Measurements from ENCODE around the gene TMC6. TPM values are rescaled to one million over a fixed set of nuclear protein-coding genes. Genes with fewer than 3 reads are reported as not detected.

TMC6 gene
- total and polyA plus RNA-seq, 2 of the 13 experiments (the other 11 are each of a cell fraction or from before 2014, with no cell fraction given) = 48.4 to 99.1 TPM

DNA sequence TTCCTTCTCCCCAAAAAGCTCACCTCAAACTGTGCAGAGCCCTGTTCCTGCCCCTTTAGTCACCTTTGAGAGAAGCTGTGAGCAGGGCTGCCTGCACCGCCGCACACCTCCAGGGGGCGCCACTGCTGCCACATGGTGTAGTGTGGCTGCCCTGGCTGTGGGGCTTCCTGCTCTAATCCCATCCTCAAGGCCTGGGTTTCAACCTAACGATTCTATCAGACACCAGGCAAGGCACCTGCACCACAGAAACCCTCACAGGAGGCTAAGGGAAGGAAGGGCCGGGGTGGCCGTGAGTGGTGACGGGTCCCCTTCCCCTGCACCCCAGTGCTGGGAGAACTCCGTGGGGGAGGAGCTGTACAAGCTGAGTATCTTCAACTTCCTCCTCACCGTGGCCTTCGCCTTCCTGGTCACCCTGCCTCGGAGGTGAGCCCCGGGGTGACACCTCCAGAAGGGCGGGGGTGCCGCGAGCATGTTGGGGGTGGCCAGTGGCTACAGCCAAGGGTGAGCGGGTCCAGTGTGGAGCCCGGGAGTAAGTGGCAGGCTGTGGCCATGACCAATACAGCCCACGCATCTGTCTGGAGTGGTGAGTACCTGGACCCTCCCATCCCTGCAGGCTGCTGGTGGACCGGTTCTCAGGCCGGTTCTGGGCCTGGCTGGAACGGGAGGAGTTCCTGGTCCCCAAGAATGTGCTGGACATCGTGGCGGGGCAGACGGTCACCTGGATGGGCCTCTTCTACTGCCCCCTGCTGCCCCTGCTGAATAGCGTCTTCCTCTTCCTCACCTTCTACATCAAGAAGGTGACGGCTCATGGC is 9.0 kb upstream of the TMC6 start:
- H3K9me3 ChIP-seq (ENCODE audit: low read length) = no peaks in the 10 kb centered on the region
- peak; percentile 7 for ATAC-seq
- no peaks in the 10 kb centered on the region for H3K79me2 ChIP-seq (ENCODE audit: insufficient read depth, low read length)
- intact Hi-C loops (cut with micrococcal nuclease; ENCODE audit: unreplicated experiment) (no loop called here), in situ Hi-C loops (cut with HindIII; ENCODE audit: extremely low pct_ligation_motif_present, low pct_unique_long_range_greater_than_20kb) (no loop called here)
- no peak for FAIRE-seq
- H2AFZ ChIP-seq (ENCODE audit: low read length) = no peak overlapping the region
- 20% methylated on average over 18 of the region's 26 CpGs for WGBS (ENCODE audit: low lambda C conversion rate)
- H3K27me3 ChIP-seq (ENCODE audit: control insufficient read depth in 1 of 2, insufficient read depth in 2 of 2, low read length in 2 of 2) = peaks cover 5 to 14% of the 10 kb centered on the region in 2 experiments; a peak in 4 of 5 replicates
- H3K27ac ChIP-seq (ENCODE audit: extremely low read length, insufficient read depth, low read length) = no peak overlapping the region
- no peaks in the 10 kb centered on the region for H4K20me1 ChIP-seq (ENCODE audit: insufficient read depth, low read length)
- ChIA-PET POLR2A (interaction anchor here (5.0 kb wide), 1 partner anchor 9 kb away, joined by 57 read pairs; the partner anchor contains the start of gene TMC6), CTCF (ENCODE audit: low intra/inter-chr PET ratio, low total read pairs) (interaction anchor here (0.8 to 1.5 kb wide), 3 partner anchors 20 to 25 kb away, joined by 3 to 6 read pairs (median 4); no protein-coding TSS in a partner anchor)
- no peak for DNase-seq (ENCODE audit: low spot score)
- no TSS peak for BruUV-seq (replicated peaks)
- H3K4me1 ChIP-seq (ENCODE audit: insufficient read depth, low read length) = peaks cover 97% of the 10 kb centered on the region
- peak overlapping the region; percentile 41 for H3K9ac ChIP-seq (ENCODE audit: insufficient read depth, low read depth, low read length)
- H3K4me2 ChIP-seq (ENCODE audit: low read depth, low read length) = peak overlapping the region; percentile 77
- H3K4me3 ChIP-seq (replicated peaks in 1 of 3; ENCODE audit: insufficient read depth in 1 of 3, low read depth in 2 of 3, low read length in 3 of 3) = peak overlapping the region in 1 of 3 experiments; percentile 59; a peak in 2 of 6 replicates
- H3K36me3 ChIP-seq (replicated peaks in 1 of 2; ENCODE audit: control insufficient read depth in 1 of 2, insufficient read depth in 2 of 2, low read length in 2 of 2) = no peaks in the 10 kb centered on the region
- TF ChIP-seq, protein P1, sequence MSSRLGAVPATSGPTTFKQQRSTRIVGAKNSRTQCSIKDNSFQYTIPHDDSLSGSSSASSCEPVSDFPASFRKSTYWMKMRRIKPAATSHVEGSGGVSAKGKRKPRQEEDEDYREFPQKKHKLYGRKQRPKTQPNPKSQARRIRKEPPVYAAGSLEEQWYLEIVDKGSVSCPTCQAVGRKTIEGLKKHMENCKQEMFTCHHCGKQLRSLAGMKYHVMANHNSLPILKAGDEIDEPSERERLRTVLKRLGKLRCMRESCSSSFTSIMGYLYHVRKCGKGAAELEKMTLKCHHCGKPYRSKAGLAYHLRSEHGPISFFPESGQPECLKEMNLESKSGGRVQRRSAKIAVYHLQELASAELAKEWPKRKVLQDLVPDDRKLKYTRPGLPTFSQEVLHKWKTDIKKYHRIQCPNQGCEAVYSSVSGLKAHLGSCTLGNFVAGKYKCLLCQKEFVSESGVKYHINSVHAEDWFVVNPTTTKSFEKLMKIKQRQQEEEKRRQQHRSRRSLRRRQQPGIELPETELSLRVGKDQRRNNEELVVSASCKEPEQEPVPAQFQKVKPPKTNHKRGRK (CRISPR knock-in tag; IDR thresholded peaks at IDR 0.05) = no peak
- TF ChIP-seq ZNF383 (CRISPR knock-in tag; IDR thresholded peaks at IDR 0.05; ENCODE audit: borderline replicate concordance) (no peak), SMYD3 (CRISPR knock-in tag; IDR thresholded peaks at IDR 0.05) (no peak), ZFP62 (CRISPR knock-in tag; IDR thresholded peaks at IDR 0.05) (no peak), ZNF12 (CRISPR knock-in tag; IDR thresholded peaks at IDR 0.05) (no peak), KDM5A (IDR thresholded peaks at IDR 0.05; ENCODE audit: borderline replicate concordance, low read length) (no peak), CEBPB (IDR thresholded peaks at IDR 0.05; ENCODE audit: borderline replicate concordance, low read depth, low read length) (no peak), AGO2 (optimal IDR thresholded peaks at IDR 0.05; ENCODE audit: low read depth, low read length) (no peak)
- TF ChIP-seq, protein P2, sequence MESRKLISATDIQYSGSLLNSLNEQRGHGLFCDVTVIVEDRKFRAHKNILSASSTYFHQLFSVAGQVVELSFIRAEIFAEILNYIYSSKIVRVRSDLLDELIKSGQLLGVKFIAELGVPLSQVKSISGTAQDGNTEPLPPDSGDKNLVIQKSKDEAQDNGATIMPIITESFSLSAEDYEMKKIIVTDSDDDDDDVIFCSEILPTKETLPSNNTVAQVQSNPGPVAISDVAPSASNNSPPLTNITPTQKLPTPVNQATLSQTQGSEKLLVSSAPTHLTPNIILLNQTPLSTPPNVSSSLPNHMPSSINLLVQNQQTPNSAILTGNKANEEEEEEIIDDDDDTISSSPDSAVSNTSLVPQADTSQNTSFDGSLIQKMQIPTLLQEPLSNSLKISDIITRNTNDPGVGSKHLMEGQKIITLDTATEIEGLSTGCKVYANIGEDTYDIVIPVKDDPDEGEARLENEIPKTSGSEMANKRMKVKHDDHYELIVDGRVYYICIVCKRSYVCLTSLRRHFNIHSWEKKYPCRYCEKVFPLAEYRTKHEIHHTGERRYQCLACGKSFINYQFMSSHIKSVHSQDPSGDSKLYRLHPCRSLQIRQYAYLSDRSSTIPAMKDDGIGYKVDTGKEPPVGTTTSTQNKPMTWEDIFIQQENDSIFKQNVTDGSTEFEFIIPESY (CRISPR knock-in tag; IDR thresholded peaks at IDR 0.05) = no peak; the same call in 1 of the 2 replicates

All from HepG2 (cell line).